Measurements from ENCODE around the gene CAMK2D.

CAMK2D gene

GRCh38 chr4:113481820-113482219, 279.7 kb downstream of the CAMK2D start:
- FAIRE-seq (no peak), DNase-seq (ENCODE audit: low spot score) (no peak)

GRCh38 chr4:113480109-113480508, 281.4 kb downstream of the CAMK2D start:
- no peak for FAIRE-seq
- DNase-seq (ENCODE audit: low spot score), result no peak

GRCh38 chr4:113478032-113478431, 283.5 kb downstream of the CAMK2D start:
- no peak for DNase-seq (ENCODE audit: low spot score)
- no peak for FAIRE-seq

GRCh38 chr4:113476800-113477199, 284.7 kb downstream of the CAMK2D start:
- no peak for FAIRE-seq
- peak; percentile 5 for DNase-seq (ENCODE audit: low spot score)

GRCh38 chr4:113474017-113474416, 287.5 kb downstream of the CAMK2D start:
- DNase-seq (ENCODE audit: low spot score), result peak; percentile 13
- no peak for FAIRE-seq

GRCh38 chr4:113472864-113473263, 288.7 kb downstream of the CAMK2D start:
- FAIRE-seq (no peak), DNase-seq (ENCODE audit: low spot score) (no peak)

DNA sequence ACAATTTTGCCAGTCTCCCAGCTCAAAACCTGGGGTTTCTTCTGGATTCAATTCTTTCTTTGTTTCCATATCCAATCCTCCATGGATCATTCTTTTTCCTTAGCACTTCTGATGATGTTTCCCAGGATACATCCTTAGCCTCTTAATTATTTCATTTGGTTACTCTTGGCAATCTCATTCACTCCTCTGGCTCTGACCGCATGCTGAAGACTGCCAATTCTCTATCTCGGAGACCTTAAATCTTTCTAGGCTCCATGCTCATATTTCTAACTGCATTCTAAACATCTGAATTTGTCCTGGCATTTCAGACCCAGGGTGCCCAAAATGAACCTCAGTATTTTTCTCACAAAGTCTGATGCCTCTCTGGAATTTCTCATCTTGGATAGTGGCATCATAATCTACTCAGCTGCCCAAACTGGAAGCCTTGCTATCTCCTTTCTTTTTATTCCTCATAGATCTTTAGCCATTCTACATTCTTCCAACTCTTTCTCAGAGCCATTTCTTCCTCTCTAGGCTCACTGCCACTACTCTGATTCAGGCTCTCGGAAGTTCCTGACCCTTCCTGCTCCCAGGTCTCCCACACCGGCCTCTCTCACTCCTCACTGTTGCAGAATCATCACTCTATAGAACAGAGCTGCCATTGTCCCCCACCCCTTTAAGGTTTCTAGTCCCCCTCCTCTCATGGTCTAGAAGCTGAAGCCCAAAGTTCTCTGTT, 290.2 kb downstream of the CAMK2D start:
- FAIRE-seq (no peak), DNase-seq (ENCODE audit: low spot score) (no peak)

DNA sequence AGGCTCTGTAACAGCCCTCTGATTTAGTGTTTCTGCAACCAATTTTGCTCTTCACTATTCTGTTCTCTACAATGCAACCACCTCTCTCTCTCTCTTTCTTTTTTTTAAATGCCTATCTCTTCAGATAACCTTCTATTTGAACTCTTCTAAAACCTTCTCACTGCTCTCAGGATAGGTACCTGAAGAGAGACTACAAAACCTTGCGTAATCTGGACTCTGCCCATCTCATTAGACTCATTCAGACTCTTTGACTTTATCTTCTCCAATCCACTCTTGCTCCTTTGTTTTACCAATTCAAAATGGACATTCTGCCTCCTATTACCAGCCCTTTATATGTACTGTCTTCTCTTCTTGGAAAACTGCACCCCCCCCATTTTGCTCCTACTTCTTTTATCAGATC, 291.6 kb downstream of the CAMK2D start:
- no peak for DNase-seq (ENCODE audit: low spot score)
- FAIRE-seq, result no peak

- DNase-seq (ENCODE audit: low spot score) (no peak), FAIRE-seq (no peak)
These were observed 292.5 kb downstream of the CAMK2D start for GRCh38 chr4:113469023-113469390.

GRCh38 chr4:113468165-113469022, 293.1 kb downstream of the CAMK2D start:
- peak; percentile 93 for DNase-seq (ENCODE audit: low spot score)

DNA sequence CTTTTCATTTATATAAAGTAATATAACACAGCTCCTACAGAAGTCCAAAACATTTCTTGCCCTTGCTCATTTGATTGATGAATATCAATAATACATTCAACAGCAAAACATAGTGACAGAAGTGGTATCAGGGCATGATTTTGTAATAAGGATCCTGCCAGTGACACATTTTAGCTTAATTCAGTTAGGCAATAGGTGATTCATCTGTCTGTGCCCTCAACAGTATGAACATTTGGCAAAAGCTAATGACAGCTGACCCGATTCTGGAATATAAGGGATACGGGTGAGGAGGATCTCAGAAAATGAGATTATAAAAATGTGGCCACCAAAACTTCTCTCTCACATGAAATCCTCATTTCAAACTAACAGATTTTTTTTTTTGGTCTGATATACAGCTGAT, 294.0 kb downstream of the CAMK2D start:
- FAIRE-seq (peak; percentile 50), DNase-seq (ENCODE audit: low spot score) (peak; percentile 42)

More at GRCh38 chr4:113468165-113469022, 293.1 kb downstream of the CAMK2D start:
- FAIRE-seq, result peak; percentile 93

DNA sequence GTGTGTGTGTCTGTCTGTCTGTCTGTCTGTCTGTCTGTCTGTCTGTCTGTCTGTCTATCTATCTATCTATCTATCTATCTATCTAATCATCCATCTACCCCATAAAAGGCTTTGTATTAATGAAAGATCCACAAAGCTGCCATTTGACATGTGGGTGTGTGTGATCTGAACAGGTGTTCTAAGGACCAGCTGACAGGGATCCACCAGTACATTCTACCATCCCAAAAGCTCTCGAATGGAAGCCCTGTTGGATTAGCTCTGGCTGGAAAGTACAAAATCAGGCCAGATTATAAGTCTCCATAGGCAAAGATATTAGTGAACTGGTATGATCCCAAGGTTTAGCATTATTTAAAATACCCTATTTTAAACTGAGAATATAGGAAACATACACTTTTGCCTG, 299.3 kb downstream of the CAMK2D start:
- FAIRE-seq (no peak), DNase-seq (ENCODE audit: low spot score) (no peak)

DNA sequence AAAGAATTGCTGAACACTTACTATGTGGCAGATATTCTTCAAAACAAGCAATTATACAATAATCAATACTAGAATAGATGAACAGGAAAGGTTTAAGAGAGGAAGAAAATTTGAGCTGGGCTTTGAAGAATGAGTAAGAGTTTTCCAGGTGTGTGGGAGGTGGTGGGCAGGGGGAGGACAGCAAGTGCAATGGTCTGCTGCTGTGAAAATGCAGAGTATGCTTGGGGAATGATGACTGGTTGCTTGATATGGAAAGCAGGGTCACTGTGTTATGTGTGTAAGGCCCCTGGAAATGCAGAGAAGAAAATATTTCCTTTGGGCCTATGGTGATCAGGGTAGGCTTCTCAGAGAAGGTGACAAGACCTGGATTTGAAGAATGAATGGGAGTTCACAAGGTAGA, 300.3 kb downstream of the CAMK2D start:
- DNase-seq (ENCODE audit: low spot score) (no peak), FAIRE-seq (no peak)

DNA sequence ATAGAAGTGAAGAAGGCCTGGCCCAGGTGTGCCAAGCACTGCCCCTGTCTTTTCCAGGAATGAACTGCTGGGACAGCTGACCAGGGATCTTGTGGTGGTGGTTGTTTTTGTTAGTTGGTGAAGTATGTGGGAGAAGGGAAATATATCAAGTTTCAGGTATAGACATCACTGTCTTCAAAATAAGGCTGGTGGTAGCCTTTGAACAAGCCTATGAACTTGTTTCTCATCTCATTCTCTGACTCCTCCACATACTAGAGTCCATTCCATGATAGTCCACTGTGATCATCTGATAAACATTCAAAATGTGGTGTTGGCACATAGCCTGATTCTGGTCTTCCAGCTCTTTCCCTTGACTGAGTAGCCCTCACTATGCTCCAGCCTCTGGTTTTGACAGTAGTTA, 303.7 kb downstream of the CAMK2D start:
- FAIRE-seq (no peak), DNase-seq (ENCODE audit: low spot score) (no peak)

DNA sequence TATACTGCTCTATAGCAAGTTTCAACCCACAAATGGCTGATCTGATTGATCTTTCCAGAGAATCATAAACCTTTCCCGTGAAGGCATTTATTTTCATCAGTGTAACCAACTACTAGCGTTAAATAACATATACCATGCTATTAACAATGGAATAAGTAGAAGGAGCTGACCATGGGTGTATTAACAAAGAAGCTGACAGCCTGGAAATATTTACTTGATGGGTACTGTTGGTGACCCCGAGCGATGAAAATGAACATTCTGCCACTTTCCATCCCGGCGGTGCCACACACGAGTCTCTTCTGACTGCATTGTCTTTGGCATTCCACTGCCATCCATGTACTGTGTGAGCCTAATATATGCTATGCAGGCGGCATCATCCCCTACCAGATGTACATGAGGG, 304.4 kb downstream of the CAMK2D start:
- FAIRE-seq, result no peak
- no peak for DNase-seq (ENCODE audit: low spot score)

- no peak for FAIRE-seq
- no peak for DNase-seq (ENCODE audit: low spot score)
These were observed 306.5 kb downstream of the CAMK2D start for GRCh38 chr4:113455061-113455460.

DNA sequence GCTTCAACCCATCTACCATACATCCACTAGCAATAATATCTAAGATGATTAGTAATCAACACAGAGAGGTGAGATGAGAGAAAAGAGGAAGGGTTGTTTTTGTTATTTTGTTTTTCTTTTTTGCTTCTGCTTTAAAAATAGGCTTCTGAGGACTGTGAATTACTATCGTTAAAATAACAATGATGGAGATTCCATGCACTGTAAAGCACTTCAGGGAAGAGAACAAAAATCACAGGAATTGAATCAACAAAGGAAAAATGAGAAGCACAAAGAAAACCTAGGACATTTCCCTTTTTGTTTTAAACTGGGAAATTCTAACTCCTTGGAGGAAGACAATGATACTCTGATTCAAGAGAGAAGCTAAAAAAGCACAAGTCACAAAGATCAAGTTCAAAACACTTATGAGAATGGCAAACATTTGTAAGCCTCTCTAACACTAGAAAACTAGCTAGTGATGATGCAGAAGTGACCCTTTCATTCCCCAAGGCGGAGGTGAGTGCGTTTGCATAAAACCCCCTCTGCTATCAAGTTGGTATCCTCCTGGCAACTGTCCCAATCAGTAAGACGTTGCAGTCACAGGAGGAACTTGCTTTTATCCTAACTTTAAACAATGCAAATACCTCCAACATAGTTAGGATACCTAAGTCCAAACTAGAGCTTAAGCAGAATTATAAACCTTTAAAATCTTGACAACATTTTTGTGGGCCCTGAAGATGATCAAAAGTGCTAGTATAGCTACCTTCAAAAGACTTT, 308.5 kb downstream of the CAMK2D start:
- no peak for FAIRE-seq

GRCh38 chr4:113452152-113452551, 309.4 kb downstream of the CAMK2D start:
- FAIRE-seq, result no peak
- no peak for DNase-seq (ENCODE audit: low spot score)

More for the DNA sequence above, 308.5 kb downstream of the CAMK2D start:
- no peak for DNase-seq (ENCODE audit: low spot score)

DNA sequence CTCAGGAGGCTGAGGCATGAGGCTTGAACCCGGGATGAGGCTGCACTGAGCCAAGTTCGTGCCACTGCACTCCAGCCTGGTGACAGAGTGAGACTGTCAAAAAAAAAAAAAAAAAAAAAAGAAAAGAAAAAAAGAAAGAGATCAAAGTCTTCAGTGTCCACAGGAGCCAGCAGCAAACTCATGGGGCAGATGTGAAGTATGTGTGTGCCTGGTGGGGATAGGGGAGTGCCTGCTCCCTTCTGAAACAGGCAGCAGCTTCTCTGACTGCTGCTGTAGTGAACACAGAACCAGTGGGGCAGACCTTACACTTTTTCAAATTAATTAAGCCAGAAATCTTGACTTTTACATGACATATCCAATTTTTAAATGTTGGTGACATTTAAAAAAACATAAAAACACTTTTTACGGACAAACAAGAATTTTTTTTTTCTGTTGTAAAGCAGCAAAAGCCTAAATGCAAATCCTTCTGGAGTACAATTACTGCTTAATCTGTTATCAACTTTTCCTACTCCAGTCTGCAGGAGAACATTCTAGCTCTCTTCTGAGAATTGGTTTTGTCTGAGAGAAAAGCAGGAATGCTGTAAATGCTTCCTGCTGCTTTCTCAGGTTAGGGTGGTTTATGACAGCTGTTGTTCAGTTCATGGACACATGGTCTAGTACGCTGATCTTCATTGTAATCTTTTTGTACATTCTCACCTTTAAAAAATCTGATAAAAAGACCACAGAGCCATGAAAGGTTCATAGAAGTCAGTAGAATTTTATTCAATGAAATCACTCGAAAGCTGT, 311.1 kb downstream of the CAMK2D start:
- FAIRE-seq, result no peak
- no peak for DNase-seq (ENCODE audit: low spot score)

- no peak for FAIRE-seq
- DNase-seq (ENCODE audit: low spot score), result no peak
These were observed 312.0 kb downstream of the CAMK2D start for GRCh38 chr4:113449410-113449974.

GRCh38 chr4:113447769-113448168, 313.8 kb downstream of the CAMK2D start:
- FAIRE-seq (no peak), DNase-seq (ENCODE audit: low spot score) (no peak)

Measured in RCC 7860 (cell line).